ENCODE measurements around the gene HEPACAM2.

The HEPACAM2 gene

GRCh38 chr7:93226310-93226709 lies at the start of gene HEPACAM2:
Gene HEPACAM2 (minus strand): TSS chr7:93226469.
- Mint-ChIP-seq H3K9me3 (no peaks in the 10 kb centered on the region), H3K36me3 (no peaks in the 10 kb centered on the region), H3K4me3 (no peak within 1 kb of the TSS), H3K27me3 (no peaks in the 10 kb centered on the region), H3K27ac (peak within 1 kb of the TSS; percentile 41), H3K4me1 (peaks cover 11% of the 10 kb centered on the region)

GRCh38 chr7:93265220-93265619 lies 39.0 kb upstream of the HEPACAM2 start:
- Mint-ChIP-seq H3K36me3 (peaks cover 4% of the 10 kb centered on the region), H3K27me3 (no peaks in the 10 kb centered on the region), H3K27ac (no peak overlapping the region), H3K9me3 (no peaks in the 10 kb centered on the region), H3K4me3 (no peak overlapping the region), H3K4me1 (no peaks in the 10 kb centered on the region)

- peaks cover 5% of the 10 kb centered on the region for H3K36me3 Mint-ChIP-seq
- no peaks in the 10 kb centered on the region for H3K4me1 Mint-ChIP-seq
Measured at GRCh38 chr7:93262535-93262934, 36.3 kb upstream of the HEPACAM2 start.

GRCh38 chr7:93258661-93259060 lies 32.4 kb upstream of the HEPACAM2 start:
- Mint-ChIP-seq H3K36me3 (peaks cover 7% of the 10 kb centered on the region), H3K4me1 (no peaks in the 10 kb centered on the region), H3K27ac (no peak overlapping the region), H3K4me3 (no peak overlapping the region), H3K9me3 (no peaks in the 10 kb centered on the region), H3K27me3 (no peaks in the 10 kb centered on the region)

More at GRCh38 chr7:93262535-93262934, 36.3 kb upstream of the HEPACAM2 start:
- Mint-ChIP-seq H3K9me3 (no peaks in the 10 kb centered on the region), H3K4me3 (no peak overlapping the region), H3K27me3 (no peaks in the 10 kb centered on the region), H3K27ac (no peak overlapping the region)

- Mint-ChIP-seq H3K27me3 (no peaks in the 10 kb centered on the region), H3K27ac (no peak overlapping the region), H3K36me3 (no peaks in the 10 kb centered on the region), H3K9me3 (no peaks in the 10 kb centered on the region), H3K4me1 (peaks cover 36% of the 10 kb centered on the region), H3K4me3 (no peak overlapping the region)
Measured at GRCh38 chr7:93249491-93250148, 23.4 kb upstream of the HEPACAM2 start.

- Mint-ChIP-seq H3K27ac (no peak overlapping the region), H3K4me3 (peak overlapping the region; percentile 36), H3K27me3 (no peaks in the 10 kb centered on the region), H3K36me3 (no peaks in the 10 kb centered on the region), H3K4me1 (peaks cover 38% of the 10 kb centered on the region), H3K9me3 (no peaks in the 10 kb centered on the region)
Measured at GRCh38 chr7:93245525-93246432, 19.5 kb upstream of the HEPACAM2 start.

GRCh38 chr7:93242106-93242505 lies 15.8 kb upstream of the HEPACAM2 start:
- Mint-ChIP-seq H3K4me1 (peaks cover 29% of the 10 kb centered on the region), H3K27me3 (no peaks in the 10 kb centered on the region), H3K4me3 (no peak overlapping the region), H3K36me3 (no peaks in the 10 kb centered on the region), H3K27ac (no peak overlapping the region), H3K9me3 (no peaks in the 10 kb centered on the region)

GRCh38 chr7:93239824-93240223 lies 13.6 kb upstream of the HEPACAM2 start:
- H3K4me3 Mint-ChIP-seq, result no peak overlapping the region
- no peak overlapping the region for H3K27ac Mint-ChIP-seq
- H3K36me3 Mint-ChIP-seq, result no peaks in the 10 kb centered on the region
- peaks cover 19% of the 10 kb centered on the region for H3K4me1 Mint-ChIP-seq
- no peaks in the 10 kb centered on the region for H3K27me3 Mint-ChIP-seq
- no peaks in the 10 kb centered on the region for H3K9me3 Mint-ChIP-seq

- Mint-ChIP-seq H3K9me3 (no peaks in the 10 kb centered on the region), H3K4me3 (no peak overlapping the region), H3K4me1 (peaks cover 19% of the 10 kb centered on the region), H3K36me3 (no peaks in the 10 kb centered on the region), H3K27me3 (no peaks in the 10 kb centered on the region), H3K27ac (peak overlapping the region; percentile 27)
Measured at GRCh38 chr7:93238748-93239147, 12.5 kb upstream of the HEPACAM2 start.

- H3K4me1 Mint-ChIP-seq, result peaks cover 19% of the 10 kb centered on the region
- no peaks in the 10 kb centered on the region for H3K36me3 Mint-ChIP-seq
- H3K4me3 Mint-ChIP-seq, result no peak overlapping the region
- H3K27me3 Mint-ChIP-seq, result no peaks in the 10 kb centered on the region
- H3K9me3 Mint-ChIP-seq, result no peaks in the 10 kb centered on the region
- no peak overlapping the region for H3K27ac Mint-ChIP-seq
Measured at GRCh38 chr7:93238131-93238530, 11.9 kb upstream of the HEPACAM2 start.

GRCh38 chr7:93235541-93235940 lies 9.3 kb upstream of the HEPACAM2 start:
- H3K27ac Mint-ChIP-seq, result no peak overlapping the region
- H3K9me3 Mint-ChIP-seq, result no peaks in the 10 kb centered on the region
- H3K36me3 Mint-ChIP-seq, result no peaks in the 10 kb centered on the region
- H3K27me3 Mint-ChIP-seq, result no peaks in the 10 kb centered on the region
- H3K4me1 Mint-ChIP-seq, result peaks cover 23% of the 10 kb centered on the region
- no peak overlapping the region for H3K4me3 Mint-ChIP-seq

- Mint-ChIP-seq H3K27ac (peak overlapping the region; percentile 97), H3K9me3 (no peaks in the 10 kb centered on the region), H3K4me1 (peaks cover 22% of the 10 kb centered on the region), H3K27me3 (no peaks in the 10 kb centered on the region), H3K4me3 (peak overlapping the region; percentile 98), H3K36me3 (no peaks in the 10 kb centered on the region)
Measured at GRCh38 chr7:93232673-93233018, 6.4 kb upstream of the HEPACAM2 start.

GRCh38 chr7:93231799-93232672 lies 5.8 kb upstream of the HEPACAM2 start, which contains the start of gene VPS50:
Gene VPS50 (plus strand): TSS chr7:93232366. CDS start chr7:93232468, 102 bp downstream.
- no peaks in the 10 kb centered on the region for H3K36me3 Mint-ChIP-seq
- peak within 1 kb of the TSS; percentile 98 for H3K4me3 Mint-ChIP-seq
- H3K4me1 Mint-ChIP-seq, result peaks cover 21% of the 10 kb centered on the region
- no peaks in the 10 kb centered on the region for H3K27me3 Mint-ChIP-seq
- no peaks in the 10 kb centered on the region for H3K9me3 Mint-ChIP-seq
- H3K27ac Mint-ChIP-seq, result peak within 1 kb of the TSS; percentile 97

- Mint-ChIP-seq H3K4me3 (peak overlapping the region; percentile 98), H3K4me1 (peaks cover 21% of the 10 kb centered on the region), H3K9me3 (no peaks in the 10 kb centered on the region), H3K27ac (peak overlapping the region; percentile 97), H3K27me3 (no peaks in the 10 kb centered on the region), H3K36me3 (no peaks in the 10 kb centered on the region)
Measured at GRCh38 chr7:93231259-93231658, 5.0 kb upstream of the HEPACAM2 start.

- Mint-ChIP-seq H3K27me3 (no peaks in the 10 kb centered on the region), H3K4me1 (peaks cover 21% of the 10 kb centered on the region), H3K27ac (no peak overlapping the region), H3K9me3 (no peaks in the 10 kb centered on the region), H3K4me3 (no peak overlapping the region), H3K36me3 (no peaks in the 10 kb centered on the region)
Measured at GRCh38 chr7:93228302-93228701, 2.0 kb upstream of the HEPACAM2 start.

All from activated naive CD4-positive, alpha-beta T cell treated with anti-CD3 and anti-CD28 coated beads, Interleukin-2, amount 50 U/mL, for 24 hours (primary cell).